ENCODE data around the gene TBC1D32. TPM values are rescaled to one million over a fixed set of nuclear protein-coding genes. Genes with fewer than 3 reads are reported as not detected.
"Not testable (repeated sequence)": the region's sequence is repeated elsewhere in the genome, so short reads cannot be mapped to it uniquely, and the experiment has no call there.

Gene TBC1D32
- total RNA-seq, 1 experiment from 2014 or later, result 5.2 TPM

DNA sequence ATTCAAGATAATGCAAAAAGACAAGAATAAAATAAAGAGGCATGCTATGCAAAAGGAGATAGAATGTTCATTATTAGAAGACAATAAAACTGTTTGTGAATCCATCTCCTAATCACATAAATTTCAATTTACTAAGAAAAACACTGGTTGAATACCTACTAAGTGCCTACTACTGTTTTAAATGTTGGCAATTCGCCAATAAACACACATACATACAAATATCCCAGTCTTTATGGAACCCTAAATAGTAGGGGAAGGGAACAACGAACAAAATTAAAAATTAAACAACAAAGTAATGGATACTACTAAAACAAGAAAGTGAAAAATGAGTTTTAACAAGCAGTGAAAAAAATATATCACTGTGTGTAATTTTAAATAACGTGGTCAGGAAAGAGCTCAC, 158.5 kb downstream of the TBC1D32 start:
- ATAC-seq, result no peak
- CTCF ChIA-PET, result no interaction called here
- no peak for DNase-seq (ENCODE audit: low spot score)

DNA sequence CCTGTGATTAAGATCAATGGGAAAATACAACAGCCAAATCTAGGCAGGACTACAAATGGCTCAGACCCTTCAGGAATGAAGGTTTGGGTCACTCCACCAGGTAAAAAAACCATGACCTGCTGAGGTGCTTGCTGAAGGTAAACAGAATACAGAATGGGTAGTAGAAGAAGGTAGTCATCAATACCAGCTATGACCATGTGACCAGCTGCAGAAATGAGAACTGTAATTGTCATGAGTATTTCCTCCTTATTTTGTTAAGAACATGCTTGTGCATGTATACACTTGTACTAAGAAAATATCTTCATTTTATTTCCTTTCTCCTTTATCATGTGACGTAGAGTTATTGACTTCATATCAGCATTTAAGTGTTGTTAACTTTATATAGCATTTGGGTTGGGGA, 161.8 kb downstream of the TBC1D32 start:
- H3K4me3 Mint-ChIP-seq; DNase-seq (ENCODE audit: low spot score); ATAC-seq; H3K27me3 Mint-ChIP-seq (ENCODE audit: low read depth); POLR2A ChIA-PET; H3K9me3 Mint-ChIP-seq; CTCF ChIA-PET; H3K4me1 Mint-ChIP-seq; H3K27ac Mint-ChIP-seq; H3K36me3 Mint-ChIP-seq: not testable (repeated sequence)

More for the DNA sequence above, 158.5 kb downstream of the TBC1D32 start:
- Mint-ChIP-seq H3K27ac (no peak overlapping the region), H3K4me1 (no peaks in the 10 kb centered on the region), H3K9me3 (peaks cover 4% of the 10 kb centered on the region; the same call in 1 of the 2 replicates), H3K4me3 (no peak overlapping the region), H3K36me3 (0 out of 2 replicates have a peak, but pooled peaks cover 4% of the 10 kb centered on the region), H3K27me3 (ENCODE audit: low read depth) (no peaks in the 10 kb centered on the region)
- POLR2A ChIA-PET, result no interaction called here
- no peak for TF ChIP-seq CBFB (CRISPR knock-in tag; IDR thresholded peaks at IDR 0.05; ENCODE audit: low read depth)

DNA sequence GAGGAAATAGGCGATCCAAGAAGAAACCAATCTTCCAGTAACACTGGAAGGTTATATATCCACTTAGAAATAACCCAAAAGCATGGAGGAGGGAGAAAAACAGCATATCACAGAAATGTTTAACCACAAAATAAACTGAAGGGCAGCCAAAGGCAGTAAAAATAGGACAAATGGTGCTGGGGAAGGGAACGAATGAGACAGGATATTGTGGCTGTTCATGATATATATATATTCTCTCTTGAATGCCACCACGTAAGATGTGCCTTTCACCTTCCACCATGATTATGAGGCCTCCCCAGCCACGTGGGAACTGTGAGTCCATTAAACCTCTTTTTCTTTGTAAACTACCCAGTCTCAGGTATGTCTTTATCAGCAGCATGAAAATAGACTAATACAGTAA, 162.4 kb downstream of the TBC1D32 start:
- Mint-ChIP-seq H3K36me3 (peaks cover 4% of the 10 kb centered on the region), H3K4me1 (no peaks in the 10 kb centered on the region), H3K9me3 (peaks cover 5% of the 10 kb centered on the region; the same call in 1 of the 2 replicates), H3K27ac (no peak overlapping the region), H3K4me3 (no peak overlapping the region), H3K27me3 (ENCODE audit: low read depth) (no peaks in the 10 kb centered on the region)
- CTCF ChIA-PET, result no interaction called here
- TF ChIP-seq NR2C2 (CRISPR knock-in tag; IDR thresholded peaks at IDR 0.05) (no peak), FOXP4 (CRISPR knock-in tag; IDR thresholded peaks at IDR 0.05) (no peak), MXD4 (CRISPR knock-in tag; IDR thresholded peaks at IDR 0.05; ENCODE audit: borderline replicate concordance) (no peak), NR1H2 (CRISPR knock-in tag; IDR thresholded peaks at IDR 0.05) (no peak), RORB (CRISPR knock-in tag; IDR thresholded peaks at IDR 0.05) (no peak), STAT6 (CRISPR knock-in tag; conservative IDR thresholded peaks at IDR 0.05; ENCODE audit: low read depth) (no peak), NFYB (CRISPR knock-in tag; conservative IDR thresholded peaks at IDR 0.05; ENCODE audit: low read depth) (no peak), CREB1 (CRISPR knock-in tag; IDR thresholded peaks at IDR 0.05) (no peak), TCF7 (CRISPR knock-in tag; IDR thresholded peaks at IDR 0.05; ENCODE audit: low read depth) (no peak)
- TF ChIP-seq, protein P1, sequence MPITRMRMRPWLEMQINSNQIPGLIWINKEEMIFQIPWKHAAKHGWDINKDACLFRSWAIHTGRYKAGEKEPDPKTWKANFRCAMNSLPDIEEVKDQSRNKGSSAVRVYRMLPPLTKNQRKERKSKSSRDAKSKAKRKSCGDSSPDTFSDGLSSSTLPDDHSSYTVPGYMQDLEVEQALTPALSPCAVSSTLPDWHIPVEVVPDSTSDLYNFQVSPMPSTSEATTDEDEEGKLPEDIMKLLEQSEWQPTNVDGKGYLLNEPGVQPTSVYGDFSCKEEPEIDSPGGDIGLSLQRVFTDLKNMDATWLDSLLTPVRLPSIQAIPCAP (CRISPR knock-in tag; IDR thresholded peaks at IDR 0.05), result no peak
- TF ChIP-seq, protein P2, sequence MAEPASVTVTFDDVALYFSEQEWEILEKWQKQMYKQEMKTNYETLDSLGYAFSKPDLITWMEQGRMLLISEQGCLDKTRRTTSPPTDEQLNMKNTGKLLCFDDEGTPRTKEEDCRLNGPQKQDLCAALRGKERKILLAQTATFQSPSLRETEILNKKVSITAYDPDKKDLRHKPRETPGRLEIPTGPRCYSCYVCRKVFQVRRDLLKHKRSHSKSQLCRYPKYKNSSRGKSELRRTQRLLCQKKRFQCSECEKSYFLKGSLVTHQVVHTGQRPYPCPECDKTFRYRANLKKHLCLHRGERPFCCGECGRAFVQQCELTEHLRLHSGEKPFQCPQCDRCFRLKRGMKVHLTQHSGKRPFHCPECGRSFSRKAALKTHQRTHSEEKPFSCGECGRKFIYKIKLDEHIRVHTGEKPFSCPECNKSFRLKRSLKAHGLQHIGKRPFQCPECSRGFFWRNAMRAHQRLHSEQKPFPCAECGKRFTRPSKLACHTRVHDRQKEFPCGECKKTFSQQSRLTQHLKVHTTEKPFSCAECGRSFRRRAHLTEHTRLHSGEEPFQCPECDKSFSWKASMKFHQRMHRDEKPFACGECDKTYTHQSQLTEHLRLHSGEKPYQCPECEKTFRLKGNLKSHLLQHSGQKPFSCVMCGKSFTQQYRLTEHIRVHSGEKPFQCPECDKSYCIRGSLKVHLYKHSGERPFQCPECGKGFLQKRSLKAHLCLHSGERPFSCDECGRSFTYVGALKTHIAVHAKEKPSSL (CRISPR knock-in tag; conservative IDR thresholded peaks at IDR 0.05), result no peak
- TF ChIP-seq, protein P3, sequence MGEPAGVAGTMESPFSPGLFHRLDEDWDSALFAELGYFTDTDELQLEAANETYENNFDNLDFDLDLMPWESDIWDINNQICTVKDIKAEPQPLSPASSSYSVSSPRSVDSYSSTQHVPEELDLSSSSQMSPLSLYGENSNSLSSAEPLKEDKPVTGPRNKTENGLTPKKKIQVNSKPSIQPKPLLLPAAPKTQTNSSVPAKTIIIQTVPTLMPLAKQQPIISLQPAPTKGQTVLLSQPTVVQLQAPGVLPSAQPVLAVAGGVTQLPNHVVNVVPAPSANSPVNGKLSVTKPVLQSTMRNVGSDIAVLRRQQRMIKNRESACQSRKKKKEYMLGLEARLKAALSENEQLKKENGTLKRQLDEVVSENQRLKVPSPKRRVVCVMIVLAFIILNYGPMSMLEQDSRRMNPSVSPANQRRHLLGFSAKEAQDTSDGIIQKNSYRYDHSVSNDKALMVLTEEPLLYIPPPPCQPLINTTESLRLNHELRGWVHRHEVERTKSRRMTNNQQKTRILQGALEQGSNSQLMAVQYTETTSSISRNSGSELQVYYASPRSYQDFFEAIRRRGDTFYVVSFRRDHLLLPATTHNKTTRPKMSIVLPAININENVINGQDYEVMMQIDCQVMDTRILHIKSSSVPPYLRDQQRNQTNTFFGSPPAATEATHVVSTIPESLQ (CRISPR knock-in tag; IDR thresholded peaks at IDR 0.05), result no peak
- ATAC-seq (no peak), DNase-seq (ENCODE audit: low spot score) (no peak)
- POLR2A ChIA-PET, result no interaction called here

Data from WTC11 (cell line).